Prostate gland (tissue), 2 donors: ENCODE data around the gene SPRED1.

ENCODE experiments used
- POLR2A ChIP-seq: fragments of 450-650 bp; IDR thresholded peaks from one replicate; pipeline ENCODE4 v1.6.1; 2016; ENCODE audit warnings: antibody characterized with exemption, mild to moderate bottlenecking
- POLR2AphosphoS5 ChIP-seq: sonication (generic); formaldehyde crosslinking; IDR thresholded peaks from one replicate; pipeline ENCODE4 v1.6.1; 2017; ENCODE audit warnings: antibody characterized with exemption
- TF ChIP-seq, protein P1 (sequence below), 4 experiments: fragments of 200-600 bp in 2 of 4; fragments of 450-650 bp in 2 of 4; sonication (generic) in 2 of 4; IDR thresholded peaks; 1 replicate in 3 of 4; 2 replicates in 1 of 4; pipeline ENCODE4 v1.5.1; 2016 to 2019; ENCODE audit warnings: antibody characterized with exemption in 4 of 4, mild to moderate bottlenecking in 2 of 4, moderate library complexity in 2 of 4

DNA sequence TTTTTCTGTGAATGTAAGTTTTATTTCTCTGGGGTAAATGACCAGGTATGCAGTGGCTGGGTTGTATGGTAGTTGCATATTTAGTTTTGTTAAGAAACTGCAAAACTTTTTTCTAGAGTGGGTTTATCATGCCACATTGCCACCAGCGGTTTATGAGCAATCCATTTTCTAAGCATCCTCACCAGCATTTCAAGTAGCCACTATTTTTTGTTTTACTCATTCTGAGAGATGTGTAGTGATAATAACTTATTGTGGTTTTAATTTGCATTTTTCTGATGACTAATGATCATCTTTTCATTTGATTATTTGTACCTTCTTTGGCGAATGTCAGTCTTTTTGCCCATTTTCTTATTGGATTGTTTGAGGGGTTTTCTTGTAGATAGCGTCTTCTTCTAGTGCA, 56.2 kb downstream of the SPRED1 start:
- TF ChIP-seq, protein P1, sequence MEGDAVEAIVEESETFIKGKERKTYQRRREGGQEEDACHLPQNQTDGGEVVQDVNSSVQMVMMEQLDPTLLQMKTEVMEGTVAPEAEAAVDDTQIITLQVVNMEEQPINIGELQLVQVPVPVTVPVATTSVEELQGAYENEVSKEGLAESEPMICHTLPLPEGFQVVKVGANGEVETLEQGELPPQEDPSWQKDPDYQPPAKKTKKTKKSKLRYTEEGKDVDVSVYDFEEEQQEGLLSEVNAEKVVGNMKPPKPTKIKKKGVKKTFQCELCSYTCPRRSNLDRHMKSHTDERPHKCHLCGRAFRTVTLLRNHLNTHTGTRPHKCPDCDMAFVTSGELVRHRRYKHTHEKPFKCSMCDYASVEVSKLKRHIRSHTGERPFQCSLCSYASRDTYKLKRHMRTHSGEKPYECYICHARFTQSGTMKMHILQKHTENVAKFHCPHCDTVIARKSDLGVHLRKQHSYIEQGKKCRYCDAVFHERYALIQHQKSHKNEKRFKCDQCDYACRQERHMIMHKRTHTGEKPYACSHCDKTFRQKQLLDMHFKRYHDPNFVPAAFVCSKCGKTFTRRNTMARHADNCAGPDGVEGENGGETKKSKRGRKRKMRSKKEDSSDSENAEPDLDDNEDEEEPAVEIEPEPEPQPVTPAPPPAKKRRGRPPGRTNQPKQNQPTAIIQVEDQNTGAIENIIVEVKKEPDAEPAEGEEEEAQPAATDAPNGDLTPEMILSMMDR (IDR thresholded peaks at IDR 0.05) = no peak
- TF ChIP-seq POLR2A = no peak
- TF ChIP-seq POLR2AphosphoS5 = no peak
